HepG2 (cell line): ENCODE data around the gene CATSPERE. TPM values are rescaled to one million over a fixed set of nuclear protein-coding genes. Genes with fewer than 3 reads are reported as not detected.

Experiments
- ATF5 ChIP-seq: sonication (generic); formaldehyde crosslinking; IDR thresholded peaks from 2 replicates; pipeline ENCODE4 v1.4.0; 2020; ENCODE audit warnings: mild to moderate bottlenecking, low read depth, missing genetic modification reagents
- FOXK2 ChIP-seq: fragments of 450-650 bp; IDR thresholded peaks from 2 replicates; pipeline ENCODE4 v1.6.1; 2016
- GRHL1 ChIP-seq: sonication (generic); formaldehyde crosslinking; conservative IDR thresholded peaks from 2 replicates; pipeline ENCODE4 v1.8.0; 2022; ENCODE audit warnings: missing genetic modification reagents
- NFATC3 ChIP-seq: sonication (generic); formaldehyde crosslinking; IDR thresholded peaks from 2 replicates; pipeline ENCODE4 v1.5.1; 2020; ENCODE audit warnings: mild to moderate bottlenecking, missing genetic modification reagents
- TAF15 ChIP-seq: fragments of 200-400 bp; formaldehyde crosslinking; IDR thresholded peaks from one replicate; pipeline ENCODE4 v1.6.1; 2018; ENCODE audit warnings: mild to moderate bottlenecking, low read depth, low read length; ENCODE audit not compliant: poor library complexity, severe bottlenecking
- TBL1XR1 ChIP-seq: fragments of 150-350 bp; IDR thresholded peaks from 2 replicates; pipeline ENCODE4 v1.6.1; 2014; ENCODE audit warnings: borderline replicate concordance, low read length; ENCODE audit not compliant: partially characterized antibody
- THAP7 ChIP-seq: sonication (generic); formaldehyde crosslinking; IDR thresholded peaks from 2 replicates; pipeline ENCODE4 v1.8.1; 2023; ENCODE audit warnings: mild to moderate bottlenecking, missing genetic modification reagents
- YY1 ChIP-seq: IDR thresholded peaks from 2 replicates; pipeline ENCODE4 v1.6.1; 2011; ENCODE audit warnings: low read length, low read depth, moderate library complexity, mild to moderate bottlenecking; ENCODE audit not compliant: insufficient read depth, insufficient replicate concordance
- ZBTB38 ChIP-seq: sonication (generic); formaldehyde crosslinking; IDR thresholded peaks from 2 replicates; pipeline ENCODE4 v1.5.1; 2020; ENCODE audit warnings: mild to moderate bottlenecking, missing genetic modification reagents
- ZBTB49 ChIP-seq: sonication (generic); formaldehyde crosslinking; IDR thresholded peaks from 2 replicates; pipeline ENCODE4 v1.4.0; 2020; ENCODE audit warnings: missing genetic modification reagents, borderline replicate concordance
- ZMYM3 ChIP-seq: sonication (generic); formaldehyde crosslinking; IDR thresholded peaks from 2 replicates; pipeline ENCODE4 v1.5.1; 2020; ENCODE audit warnings: mild to moderate bottlenecking, missing genetic modification reagents
- ZNF142 ChIP-seq: sonication (generic); formaldehyde crosslinking; IDR thresholded peaks from 2 replicates; pipeline ENCODE4 v1.4.0; 2020; ENCODE audit warnings: missing genetic modification reagents
- ZNF512 ChIP-seq: sonication (generic); formaldehyde crosslinking; IDR thresholded peaks from 2 replicates; pipeline ENCODE4 v1.4.0; 2020; ENCODE audit warnings: mild to moderate bottlenecking, missing genetic modification reagents
- ZNF569 ChIP-seq: sonication (generic); formaldehyde crosslinking; IDR thresholded peaks from 2 replicates; pipeline ENCODE4 v1.5.0; 2020; ENCODE audit warnings: mild to moderate bottlenecking, missing genetic modification reagents, moderate library complexity, borderline replicate concordance
- polyA plus RNA-seq, 8 experiments: library from polyadenylated mRNA; depleted of rRNA in 3 of 8; stranded (reverse) in 7 of 8; unstranded in 1 of 8; fragments of >200 nt; fragmentation: Illumina TruSeq in 4 of 8; extraction: Trizol in 4 of 8; gene quantifications; 2 replicates each; pipeline versions ENCODE4 v1.2.1 to v1.2.3, GENCODE V29; 2011 to 2016; ENCODE audit warnings: low read depth in 4 of 8, missing spikeins in 1 of 8, mixed read lengths in 1 of 8; ENCODE audit not compliant: insufficient read depth in 1 of 8
- total RNA-seq, 5 experiments: library from RNA; depleted of rRNA; stranded (reverse); fragments of >200 nt; fragmentation: Illumina TruSeq; extraction: Trizol; gene quantifications; 2 replicates each; pipeline ENCODE4 v1.2.3, GENCODE V29; 2016; ENCODE audit warnings: low read depth in 1 of 5

The CATSPERE gene
- total and polyA plus RNA-seq, 2 of the 13 experiments (the other 11 are each of a cell fraction or from before 2014, with no cell fraction given) = 0.34 to 0.51 TPM

- TF ChIP-seq ZBTB49 (CRISPR knock-in tag) (no peak), THAP7 (0 out of 2 replicates have a peak, but pooled peaks have one; percentile 42), GRHL1 (CRISPR knock-in tag) (no peak), ZNF512 (no peak), ATF5 (CRISPR knock-in tag) (no peak), YY1 (peak; percentile 88), ZMYM3 (CRISPR knock-in tag) (no peak), TAF15 (no peak), ZNF569 (no peak), FOXK2 (no peak), TBL1XR1 (no peak), ZBTB38 (CRISPR knock-in tag) (no peak), NFATC3 (CRISPR knock-in tag) (no peak), ZNF142 (CRISPR knock-in tag) (no peak)
Observed at GRCh38 chr1:244450597-244451538, 10.2 kb upstream of the CATSPERE start (continued).
